ENCODE data around the gene VSTM2L.

VSTM2L gene

DNA sequence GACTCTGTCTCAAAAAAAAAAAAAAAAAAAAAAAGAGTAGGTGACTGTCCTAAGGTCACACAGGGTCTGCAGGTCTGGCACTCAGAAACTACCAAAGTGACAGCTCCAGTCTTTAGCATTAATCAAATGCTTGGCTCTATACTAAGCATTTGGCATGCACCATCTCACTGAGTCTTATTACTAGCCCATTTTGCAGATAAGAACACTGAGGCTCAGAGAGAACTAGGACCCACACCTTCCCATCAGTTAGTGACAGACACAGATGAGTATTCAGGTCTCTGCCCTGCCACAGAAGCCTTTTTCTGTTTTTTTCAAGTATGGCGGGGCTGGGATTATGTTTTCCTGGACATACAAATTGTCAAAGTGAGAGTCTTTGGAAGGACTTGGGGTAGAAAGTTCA, 23.1 kb upstream of the VSTM2L start:
- no peak for DNase-seq

DNA sequence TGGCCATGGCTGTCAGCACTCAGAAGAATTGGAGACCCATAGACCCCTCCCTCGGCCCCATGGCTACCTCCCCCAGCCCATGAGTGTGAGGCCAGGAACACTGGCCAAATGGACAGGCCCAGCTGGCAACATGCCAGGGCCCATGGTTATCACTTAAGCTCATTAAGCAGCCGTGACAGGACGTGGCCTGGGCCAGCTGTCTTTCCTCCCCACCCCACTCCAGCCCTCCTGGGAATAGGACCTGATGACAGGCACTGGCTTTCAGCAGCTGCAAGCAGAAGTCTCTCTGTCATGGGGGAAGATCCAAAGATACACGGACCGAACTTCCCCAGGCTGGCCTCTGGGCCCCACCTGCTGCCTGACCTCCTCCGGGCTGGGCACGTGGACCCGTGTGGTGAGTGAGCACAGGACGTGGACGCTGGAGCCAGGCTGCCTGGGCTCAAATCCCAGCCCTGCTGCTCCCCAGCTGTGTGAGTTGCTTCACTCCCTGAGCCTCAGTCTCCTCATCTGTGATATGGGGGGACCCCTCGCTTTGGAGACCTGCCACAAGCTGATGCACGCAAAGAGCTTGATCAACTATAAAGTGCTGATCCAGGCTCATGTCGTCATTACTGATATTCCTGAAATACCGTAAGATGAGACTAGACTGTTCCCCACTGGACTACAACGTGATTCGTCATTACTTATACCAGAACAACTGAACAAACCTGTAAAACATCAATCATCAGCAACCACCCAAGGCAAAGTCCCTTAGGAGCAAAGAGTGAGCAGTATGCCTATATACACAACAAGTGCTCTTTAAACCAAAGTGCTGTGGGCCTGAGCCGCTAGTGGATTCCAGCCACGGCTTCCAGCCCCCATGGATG, 22.0 kb upstream of the VSTM2L start:
- no peak for DNase-seq

DNA sequence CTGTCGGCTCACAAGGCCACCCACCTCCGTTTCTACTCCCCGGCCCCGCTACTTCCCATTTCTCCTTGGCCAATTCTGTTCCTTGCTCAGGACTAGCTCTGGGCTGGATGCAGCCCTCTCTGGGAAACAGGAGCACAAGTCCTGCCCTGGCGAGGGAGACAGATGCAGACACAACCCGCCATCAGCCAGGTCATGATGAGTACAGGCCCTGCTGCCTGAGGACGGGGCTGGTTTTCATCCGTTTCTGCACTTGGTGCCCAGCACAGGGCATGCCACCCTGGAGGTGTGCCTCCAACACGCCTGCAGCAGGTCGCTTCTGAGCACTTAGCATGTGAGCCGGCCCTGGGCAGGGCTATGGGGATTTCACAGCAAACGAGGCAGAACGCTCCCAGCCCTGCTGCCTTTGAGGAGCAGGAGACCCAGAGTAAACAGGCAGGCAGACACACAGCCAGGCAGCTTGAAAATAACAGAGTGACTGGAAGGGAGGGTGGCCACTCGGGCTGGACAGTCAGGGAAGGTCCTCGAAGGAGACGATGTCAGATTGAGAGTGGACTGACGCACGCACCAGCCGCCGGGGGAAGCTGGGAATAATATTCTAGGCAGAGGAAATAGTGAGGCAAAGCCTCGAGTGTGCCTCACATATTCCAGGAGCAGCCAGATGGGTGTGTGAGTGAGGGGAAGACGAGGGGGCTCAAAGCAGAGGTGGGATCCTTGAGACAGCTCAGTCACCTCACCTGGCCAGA, 21.2 kb upstream of the VSTM2L start:
- DNase-seq = no peak

DNA sequence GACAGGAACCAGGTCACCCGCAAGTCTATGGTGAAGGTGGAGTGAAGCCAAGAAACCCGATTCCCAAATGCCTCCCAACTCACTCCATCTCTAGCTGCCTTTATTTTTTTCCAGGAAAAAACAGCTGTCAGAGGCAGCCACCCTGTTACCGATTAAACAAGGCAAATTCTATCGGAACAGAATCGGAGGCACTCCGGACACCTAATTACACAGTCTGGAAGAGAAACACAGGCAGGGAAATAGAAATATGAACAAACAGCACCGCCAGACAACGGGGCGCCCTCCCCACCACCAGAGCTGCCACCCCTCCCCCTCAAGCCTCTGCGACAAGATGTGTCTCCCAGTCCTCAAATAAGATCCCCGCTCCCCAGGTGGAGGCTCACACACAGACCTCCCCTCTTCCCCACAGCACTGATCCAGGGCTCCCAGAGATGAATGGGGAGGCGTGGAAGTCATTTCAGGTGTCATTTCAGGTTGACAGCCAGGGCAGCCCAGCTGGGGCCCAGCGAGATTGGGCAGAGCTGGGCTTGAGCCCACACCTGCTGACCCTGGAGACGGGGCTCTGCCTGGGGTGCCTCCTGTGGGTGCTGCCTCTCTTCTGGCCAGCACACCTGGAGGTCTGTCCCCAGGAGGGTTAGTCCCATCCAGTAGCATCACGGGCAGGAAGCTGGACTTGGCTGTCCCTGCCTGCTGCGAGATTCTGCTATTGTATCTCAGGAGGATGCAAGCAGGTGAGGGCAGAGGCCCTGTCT, 19.8 kb upstream of the VSTM2L start:
- DNase-seq = no peak

DNA sequence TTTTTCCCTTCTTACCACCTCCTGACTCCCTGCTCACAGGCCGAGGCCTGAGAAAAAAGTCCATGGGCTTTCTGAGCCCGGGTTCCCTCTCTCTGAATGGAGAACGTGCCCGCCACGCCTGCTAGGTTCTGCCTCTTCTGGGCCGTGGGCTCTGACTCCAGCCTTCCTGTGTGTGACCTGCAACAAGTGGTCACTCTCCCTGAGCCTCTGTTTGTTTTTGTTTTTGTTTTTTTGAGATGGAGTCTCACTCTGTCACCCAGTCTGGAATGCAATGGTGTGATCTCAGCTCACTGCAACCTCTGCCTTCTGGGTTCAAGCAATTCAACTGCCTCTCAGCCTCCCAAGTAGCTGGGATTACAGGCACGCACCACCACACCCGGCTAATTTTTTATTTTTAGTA, 17.9 kb upstream of the VSTM2L start:
- DNase-seq = no peak

DNA sequence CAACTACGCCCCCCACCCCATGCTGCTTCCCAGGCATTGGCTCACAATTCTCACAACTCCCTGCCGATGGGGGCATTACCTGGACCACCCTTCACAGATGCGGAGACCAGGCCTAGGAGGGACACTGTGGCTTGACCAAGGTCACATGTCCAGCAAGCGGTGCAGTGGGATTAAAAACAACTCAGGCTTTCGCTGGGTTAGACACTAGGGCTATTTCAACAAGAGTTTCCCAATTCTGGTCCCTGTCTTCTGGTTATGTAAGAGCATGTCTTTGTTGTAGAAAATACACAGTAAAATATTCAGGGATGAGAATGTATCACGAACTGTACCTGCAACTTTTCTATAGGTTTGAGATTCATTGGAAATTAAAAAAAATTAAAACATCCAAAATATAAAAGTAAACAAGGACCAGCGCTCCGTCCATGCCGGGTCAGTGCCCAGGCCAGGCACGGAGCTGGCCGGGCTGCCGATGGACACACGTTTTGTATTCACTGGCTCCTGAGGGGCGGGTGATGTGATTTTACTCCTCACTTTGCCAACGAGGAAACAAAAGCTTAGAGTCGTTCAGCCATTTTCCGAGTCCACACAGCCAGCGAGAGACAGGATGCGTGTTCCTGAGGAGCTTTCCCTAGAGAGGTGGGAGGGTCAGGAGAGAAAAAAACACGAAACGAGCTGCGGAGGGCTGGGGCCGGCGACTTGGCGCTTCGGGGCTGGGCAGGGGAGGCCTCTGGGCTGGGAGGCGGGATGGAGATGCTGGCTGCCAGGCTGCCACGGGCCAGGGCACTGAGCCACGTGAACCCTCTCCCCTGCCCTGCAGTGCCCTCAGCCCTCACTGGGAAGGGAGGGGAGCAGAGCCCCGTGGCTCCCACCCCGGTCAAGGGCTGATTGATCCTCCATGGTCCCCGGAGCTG, 17.1 kb upstream of the VSTM2L start:
- no peak for DNase-seq

DNA sequence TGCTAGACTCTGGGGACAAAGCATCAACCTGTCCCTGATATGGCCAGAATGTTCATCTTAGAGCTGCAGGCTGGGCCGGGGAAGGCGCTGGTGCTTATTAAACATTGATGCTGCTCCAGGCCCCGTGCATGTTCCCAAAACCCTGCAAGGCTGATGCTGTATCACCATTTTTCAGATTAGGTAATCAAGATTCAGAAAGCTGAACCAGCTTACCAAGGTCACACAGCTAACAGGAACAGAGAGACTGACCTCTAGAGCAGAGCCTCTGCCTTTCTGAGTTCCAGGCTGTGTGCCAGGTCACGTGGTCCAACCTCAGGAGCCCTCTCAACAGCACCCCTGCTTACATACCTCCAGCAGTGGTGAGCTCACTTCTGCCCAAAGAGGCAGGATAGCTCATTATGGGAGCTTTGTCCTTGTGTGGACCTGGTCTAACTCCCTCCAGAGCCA, 16.1 kb upstream of the VSTM2L start:
- DNase-seq = no peak

DNA sequence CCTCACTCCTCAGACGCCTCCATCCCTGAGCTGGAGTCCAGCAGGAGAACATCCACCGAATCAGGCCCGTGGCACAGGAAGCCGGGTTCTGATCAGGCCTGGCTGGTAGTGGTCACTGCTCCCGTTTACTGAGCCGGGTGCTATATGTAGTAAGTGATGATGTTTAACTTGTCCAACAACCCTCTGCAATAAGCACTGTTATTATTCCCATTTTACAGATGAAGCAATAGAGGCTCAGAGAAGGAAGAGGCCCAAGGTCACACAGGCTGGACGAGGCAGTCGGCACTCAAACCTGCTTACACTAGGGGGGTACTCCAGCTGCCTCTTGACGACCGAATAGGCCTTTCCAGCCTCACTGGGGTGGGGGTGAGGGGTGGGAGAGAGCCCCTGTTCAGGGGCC, 14.3 kb upstream of the VSTM2L start:
- DNase-seq = no peak

DNA sequence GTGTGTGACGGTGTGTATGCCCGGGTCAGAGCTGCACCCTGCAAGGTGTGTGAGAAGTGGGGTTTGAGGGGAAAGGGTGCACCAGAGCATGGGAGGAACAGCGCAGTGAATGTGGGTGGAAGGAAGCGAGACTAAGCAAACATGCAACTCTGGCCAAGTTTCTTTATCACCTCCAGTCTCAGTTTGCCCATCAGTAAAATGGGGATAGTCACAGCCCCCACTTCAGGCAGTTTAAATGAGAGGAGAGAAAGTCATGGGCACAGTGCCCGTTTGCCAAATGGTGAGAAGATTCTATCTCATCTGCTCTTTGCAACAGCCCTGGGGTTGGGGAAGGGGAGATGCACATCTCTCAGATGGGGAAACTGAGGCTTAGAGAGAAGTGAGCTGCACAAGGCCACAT, 12.8 kb upstream of the VSTM2L start:
- DNase-seq = no peak

DNA sequence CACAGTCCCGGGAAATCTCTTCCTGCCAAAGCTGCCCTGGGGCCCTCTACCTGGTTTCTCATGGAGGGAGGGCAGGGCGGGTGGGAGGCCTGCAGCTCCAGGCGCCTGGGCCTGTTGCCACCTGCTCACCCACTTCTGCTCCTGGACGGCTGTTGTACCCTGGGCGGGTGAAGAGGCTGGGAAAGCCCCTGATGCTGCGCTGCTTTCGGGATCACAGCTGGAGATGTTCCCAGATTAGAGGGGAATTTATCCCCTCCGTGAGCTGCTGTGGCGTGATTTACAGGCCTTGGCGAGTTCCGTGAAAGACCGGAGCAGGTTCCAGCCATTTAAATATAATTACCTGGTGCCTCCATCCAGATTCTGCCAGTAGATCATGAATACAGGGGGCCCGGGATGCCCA, 12.3 kb upstream of the VSTM2L start:
- DNase-seq = no peak

DNA sequence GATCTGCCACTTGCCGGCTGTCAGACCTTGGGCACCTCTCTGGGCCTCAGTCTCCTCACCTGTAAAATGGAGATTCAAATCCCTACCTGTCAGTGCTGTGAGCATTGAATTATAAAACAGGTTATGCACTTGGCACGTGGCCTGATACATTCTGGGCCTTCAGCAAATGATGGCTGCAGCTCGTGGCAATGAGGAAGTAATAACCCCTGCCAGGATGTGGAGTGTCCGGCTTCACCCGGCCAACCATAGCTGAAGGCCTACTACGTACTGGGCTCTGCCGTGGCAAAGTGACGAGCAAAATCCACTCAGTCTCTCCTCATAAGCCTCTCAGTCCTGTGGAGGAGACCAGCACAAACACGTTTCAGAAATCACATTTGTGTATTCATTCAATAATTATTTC, 10.9 kb upstream of the VSTM2L start:
- no peak for DNase-seq

DNA sequence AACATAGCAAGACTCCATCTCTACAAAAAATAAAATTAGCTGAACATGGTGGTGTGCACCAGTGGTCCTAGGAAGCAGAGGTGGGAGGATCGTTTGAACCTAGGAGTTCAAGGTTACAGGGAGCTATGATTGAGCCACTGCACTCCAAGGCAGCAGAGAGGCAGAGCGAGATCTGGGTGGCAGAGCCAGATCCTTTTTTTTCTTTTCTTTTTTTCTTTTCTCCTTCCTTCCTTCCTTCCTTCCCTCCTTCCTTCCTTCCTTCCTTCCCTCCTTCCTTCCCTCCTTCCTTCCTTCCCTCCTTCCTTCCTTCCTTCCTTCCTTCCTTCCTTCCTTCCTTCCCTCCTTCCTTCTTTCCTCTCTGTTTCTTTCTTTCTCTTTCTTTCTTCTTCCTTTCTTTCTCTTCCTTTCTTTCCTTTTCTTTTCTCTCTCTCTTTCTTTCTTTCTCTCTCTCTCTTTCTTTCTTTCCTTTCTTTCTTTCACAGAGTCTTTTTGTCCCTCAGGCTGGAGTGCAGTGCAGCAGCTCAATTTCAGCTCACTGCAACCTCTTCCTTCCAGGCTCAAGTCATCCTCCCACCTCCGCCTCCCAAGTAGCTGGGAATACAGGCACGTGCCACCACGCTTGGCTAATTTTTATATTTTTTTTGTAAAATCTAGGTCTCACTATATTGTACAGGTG, 9.2 kb upstream of the VSTM2L start:
- no peak for DNase-seq

DNA sequence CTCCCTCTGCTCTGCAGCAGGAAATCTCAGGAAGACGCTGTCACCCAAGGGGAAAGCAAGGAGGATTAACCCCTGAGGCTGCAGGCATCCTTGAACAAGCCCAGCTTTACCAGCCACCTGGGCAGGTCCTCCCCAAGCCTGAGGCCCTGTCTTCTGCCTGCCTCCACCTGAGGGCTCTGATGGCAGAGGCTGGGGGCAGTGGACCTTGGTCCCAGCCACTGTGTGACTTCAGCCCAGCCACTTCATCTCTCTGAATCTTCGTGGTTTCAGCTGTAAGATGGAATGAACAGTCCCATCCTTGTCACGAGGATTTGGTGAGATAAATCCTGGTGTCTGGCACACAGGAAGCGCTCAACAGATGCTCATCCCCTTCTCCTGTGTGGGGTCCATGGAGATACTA, 8.5 kb upstream of the VSTM2L start:
- DNase-seq = no peak

DNA sequence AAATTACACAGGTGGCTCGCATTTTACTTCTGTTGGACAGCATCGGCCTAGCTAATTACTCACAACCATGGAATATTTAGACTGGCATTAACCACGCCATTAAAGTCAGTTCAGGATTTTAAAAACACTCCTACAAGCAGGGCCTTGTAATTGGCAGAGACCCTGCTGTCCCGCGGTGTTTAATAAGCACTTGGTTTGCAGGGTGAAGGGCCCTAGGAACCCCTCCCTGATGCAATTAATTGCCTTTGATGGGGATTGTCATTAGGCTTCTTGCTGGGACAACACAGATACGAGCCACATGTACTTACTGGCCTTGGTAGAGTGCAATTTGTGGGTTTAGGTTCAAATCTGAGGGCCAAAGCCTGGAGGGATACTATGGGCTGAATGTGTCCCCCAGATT, 7.8 kb upstream of the VSTM2L start:
- no peak for DNase-seq

DNA sequence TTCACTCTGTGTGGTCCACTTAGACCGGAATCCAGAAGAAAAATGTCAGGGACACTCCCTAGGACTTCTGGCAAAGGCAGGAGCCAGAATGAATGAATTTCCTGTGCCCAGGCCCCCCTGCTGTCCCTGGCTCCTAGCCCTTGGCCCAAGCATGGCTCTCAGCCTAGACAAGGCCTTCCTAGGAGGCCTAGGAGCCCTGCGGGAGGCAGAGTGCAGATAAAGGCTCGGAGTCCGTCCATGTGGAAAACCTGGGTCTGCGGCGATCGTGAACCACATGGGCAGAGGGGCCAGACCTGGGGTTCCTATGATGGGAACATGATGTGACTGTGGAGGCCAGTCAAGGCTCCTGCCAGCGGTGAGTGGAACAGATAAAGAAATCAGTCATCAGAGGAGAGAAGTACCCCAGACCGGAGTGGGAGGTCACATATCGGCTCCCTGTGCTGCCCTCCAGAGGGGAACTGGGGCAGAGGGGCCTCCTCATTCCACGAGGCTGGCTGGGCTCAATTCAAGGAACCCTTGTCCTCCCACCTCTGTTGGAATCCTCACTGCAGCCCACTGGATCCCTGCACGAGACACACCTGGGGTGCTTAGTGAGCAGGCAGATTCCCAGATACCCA, 5.9 kb upstream of the VSTM2L start:
- no peak for DNase-seq

DNA sequence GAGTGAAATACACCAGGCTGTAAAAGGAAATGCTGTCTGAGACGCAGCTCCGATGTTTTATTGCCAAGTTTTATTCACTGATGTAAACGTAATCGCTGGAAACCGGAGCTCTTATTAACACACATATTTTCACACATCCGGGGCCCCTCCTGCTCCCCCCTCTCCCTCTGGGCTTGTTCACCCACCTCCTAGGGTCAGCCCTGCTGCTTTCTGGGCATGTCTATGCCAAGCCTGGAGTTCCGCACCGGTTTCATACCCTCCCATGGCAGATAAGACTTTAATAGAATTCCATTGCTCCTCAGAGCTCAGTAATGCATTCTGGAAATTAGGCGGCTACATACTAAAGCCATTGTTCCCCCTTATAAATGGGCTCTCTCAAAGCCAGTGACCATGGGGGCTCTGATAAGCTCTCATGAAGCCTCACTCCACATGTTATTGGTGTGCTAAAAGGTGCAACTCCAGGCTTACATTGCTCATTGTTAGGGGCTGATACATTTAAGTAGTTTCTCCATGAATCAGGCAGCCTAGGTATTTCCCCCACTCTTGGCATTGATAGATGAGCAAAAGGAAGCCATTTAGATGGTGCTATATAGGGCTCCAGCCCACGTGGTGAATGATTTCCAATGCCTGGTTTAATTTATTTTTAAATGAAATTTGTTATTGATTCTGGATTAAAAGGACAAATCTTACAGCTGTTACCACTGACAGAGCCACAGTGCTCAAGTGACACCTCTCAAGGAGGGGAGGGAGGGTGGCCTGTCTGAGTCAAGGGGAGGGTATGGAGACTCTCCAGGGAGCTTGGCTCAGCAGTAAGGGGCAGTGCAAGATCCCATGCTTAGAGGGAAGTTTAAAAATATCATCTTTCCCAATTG, 4.5 kb upstream of the VSTM2L start:
- no peak for DNase-seq

DNA sequence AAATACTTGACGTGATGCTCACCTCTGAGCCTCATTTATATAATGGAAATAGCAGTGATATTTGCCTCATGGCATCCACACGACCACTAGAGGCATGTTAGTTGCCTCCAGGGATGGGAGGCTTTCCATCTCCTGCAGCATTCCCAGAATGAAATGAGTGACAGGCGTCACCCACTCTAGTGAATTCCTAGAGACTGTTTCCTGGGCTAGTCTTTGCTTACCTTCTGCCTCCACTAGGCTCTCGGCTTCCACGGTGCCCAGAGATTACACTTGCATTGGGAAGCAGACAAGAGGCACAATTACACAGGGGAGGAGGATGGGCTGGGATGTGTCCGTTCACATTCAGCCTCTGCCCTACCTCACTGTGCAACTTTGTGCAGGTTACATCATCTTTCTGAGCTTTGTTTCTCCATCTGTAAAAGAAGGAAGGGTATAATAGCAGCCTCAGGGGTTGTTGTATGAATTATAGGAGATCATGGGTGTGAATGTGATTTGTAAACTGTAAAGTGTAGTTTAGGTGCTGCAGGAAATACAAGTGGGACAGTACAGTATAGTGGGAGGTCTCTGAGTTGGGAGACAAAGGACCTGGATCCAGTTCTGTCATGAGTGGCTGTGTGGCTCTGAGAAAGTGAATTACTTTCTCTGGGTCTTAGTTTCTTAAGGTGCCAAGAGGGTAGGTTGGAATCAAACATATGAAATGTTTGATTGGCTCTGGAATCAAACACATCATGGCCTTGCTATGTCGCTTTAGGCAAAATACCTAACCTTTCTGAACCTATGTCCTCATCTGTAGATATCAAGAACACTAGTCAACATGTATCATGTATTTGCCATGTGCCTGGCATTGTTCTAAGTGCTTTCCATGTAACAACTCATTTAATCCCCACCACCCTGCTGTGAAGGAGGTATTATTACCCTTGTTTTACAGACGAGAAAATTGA, 3.6 kb upstream of the VSTM2L start:
- DNase-seq = no peak

DNA sequence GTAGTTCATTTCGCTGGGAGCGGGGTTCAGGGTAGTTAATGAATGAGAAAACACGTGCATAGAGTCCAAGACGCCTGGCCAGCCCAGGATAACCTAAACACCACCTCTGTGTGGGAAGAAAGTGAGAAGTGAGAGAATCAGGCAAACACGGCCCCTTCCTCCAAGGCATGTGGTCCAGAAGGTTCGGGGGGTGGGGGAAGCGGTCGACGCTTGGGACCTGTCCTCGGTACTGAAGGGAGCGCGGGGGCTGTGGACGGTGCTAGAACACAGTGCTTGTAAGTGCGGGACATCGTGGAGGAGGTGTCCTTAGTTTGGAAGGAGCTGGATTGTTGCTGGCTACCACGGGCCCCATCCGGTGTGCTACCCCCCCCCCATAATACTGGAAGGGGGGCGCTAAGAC, 1.7 kb upstream of the VSTM2L start:
- no peak for DNase-seq
